HG03097 (cell line): ENCODE measurements around the gene CFHR3.
A peak's percentile ranks its signal among the peaks of the same experiment; 100 is the strongest.
"Not testable (repeated sequence)": the region's sequence is repeated elsewhere in the genome, so short reads cannot be mapped to it uniquely, and the experiment has no call there.

Source experiments
- ATAC-seq: cut with Tn5 transposase; IDR thresholded peaks from one replicate; pipeline ENCODE4 v1.9.1; 2021; ENCODE audit not compliant: unreplicated experiment, low FRiP score

CFHR3 gene

GRCh38 chr1:196774603-196775002 is at the start of gene CFHR3:
Gene CFHR3, plus strand, starts transcription at chr1:196774840. Its CDS starts 47 bp downstream, at chr1:196774887.
- ATAC-seq: peak; percentile 100

GRCh38 chr1:196732526-196732925 is 42.1 kb upstream of the CFHR3 start:
- ATAC-seq: no peak

DNA sequence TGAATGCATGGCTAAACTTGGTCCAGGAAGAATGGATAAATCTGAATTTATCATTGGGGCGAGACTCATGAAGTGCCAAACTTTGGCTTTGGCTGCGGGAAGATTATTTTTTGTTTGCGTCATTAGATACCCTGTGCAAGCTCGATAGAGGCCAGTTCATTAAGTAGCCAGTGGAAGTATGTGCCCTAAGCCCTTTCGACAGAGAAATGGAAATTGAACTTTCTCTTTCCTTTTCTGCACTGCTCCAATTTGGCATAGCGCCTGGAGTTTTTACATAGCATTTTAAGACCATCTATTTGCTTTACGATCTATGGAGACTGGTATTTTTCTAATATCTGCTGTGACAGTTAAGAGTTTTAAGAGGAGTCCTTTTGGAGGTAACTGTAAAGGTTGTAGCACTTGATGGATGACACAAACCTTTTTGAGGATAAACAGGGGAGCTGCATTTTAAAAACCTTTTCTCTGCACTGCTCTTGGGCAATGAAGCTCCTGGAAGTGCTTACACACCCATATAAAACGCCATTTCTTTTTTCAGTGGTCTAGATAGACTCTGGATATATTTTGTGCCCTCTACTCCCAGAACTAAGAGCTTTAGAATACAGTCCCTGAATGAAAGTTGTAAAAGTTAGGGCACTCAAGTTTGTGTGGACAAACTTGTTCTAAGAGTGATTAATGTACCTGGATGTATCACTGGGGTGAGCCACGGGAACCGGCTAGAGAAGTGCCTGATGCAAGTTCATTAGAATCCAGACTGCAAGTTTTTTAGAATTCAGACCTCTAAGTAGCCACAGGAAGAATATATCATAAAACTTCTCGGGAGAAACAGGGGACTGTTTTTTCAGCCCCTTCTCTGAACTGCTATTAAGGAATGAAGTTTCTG is 41.3 kb upstream of the CFHR3 start:
- no peak for ATAC-seq

GRCh38 chr1:196734006-196734405 is 40.6 kb upstream of the CFHR3 start:
- no peak for ATAC-seq

DNA sequence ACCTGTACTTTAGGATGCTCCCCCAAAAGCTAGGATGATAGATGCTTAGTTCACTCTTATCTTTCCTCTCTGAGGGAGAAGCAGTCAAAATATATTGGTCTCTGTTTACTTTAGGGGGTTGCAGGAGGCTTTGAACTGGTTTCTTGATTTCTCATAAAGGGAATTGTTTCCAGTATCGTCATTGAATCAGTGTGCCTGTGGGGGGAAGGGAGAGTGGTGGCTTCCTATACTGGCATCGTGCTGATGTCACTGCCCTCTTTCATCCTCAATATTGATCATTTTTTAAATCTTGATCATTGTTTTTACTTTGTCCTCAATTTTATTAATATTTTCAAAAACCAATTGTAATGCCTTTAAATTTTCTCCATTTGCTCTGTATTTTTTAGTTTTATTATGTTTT is 40.2 kb upstream of the CFHR3 start:
- ATAC-seq: no peak

- ATAC-seq: no peak
Observed at GRCh38 chr1:196738730-196739129, 35.9 kb upstream of the CFHR3 start.

GRCh38 chr1:196743244-196743643 is 31.4 kb upstream of the CFHR3 start:
- ATAC-seq: peak; percentile 71

- ATAC-seq: not testable (repeated sequence)
Observed at GRCh38 chr1:196765019-196765740, 9.5 kb upstream of the CFHR3 start.

DNA sequence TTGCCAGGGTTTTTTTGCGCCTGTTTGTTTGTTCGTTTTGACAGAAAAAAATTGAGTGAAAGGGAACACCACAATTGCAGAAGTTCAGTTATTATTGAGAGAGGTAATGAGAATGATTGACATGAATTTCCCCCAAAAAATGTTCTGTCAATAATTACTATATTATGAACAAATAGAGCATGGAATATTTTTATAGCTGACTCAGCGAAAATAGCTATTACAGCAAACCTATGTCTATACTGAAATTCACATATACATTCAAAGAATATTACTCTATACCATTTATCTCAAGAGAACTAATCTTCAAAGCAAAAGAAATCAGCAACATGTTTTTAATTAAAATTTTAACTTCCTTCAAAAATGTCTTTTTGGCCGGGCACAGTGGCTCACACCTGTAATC is 4.8 kb upstream of the CFHR3 start:
- ATAC-seq: not testable (repeated sequence)

DNA sequence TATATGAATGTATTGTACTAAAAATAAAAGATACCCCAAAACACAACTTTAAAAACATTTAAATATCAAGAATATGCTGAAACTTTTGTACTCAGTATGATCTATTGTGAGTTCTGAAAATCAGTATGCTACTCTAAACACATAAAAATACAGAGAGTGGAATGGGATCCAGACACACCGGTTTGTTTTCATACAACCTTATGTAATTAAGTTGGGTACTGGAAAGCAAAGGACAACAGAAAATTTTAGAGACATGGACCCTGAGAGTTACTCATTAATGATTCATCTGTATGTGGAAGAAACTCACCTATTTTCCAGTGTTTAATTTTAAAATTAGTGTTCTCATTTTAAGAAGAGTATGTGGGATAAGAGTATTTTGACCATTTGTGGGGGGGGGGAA is 927 bp upstream of the CFHR3 start:
- no peak for ATAC-seq

DNA sequence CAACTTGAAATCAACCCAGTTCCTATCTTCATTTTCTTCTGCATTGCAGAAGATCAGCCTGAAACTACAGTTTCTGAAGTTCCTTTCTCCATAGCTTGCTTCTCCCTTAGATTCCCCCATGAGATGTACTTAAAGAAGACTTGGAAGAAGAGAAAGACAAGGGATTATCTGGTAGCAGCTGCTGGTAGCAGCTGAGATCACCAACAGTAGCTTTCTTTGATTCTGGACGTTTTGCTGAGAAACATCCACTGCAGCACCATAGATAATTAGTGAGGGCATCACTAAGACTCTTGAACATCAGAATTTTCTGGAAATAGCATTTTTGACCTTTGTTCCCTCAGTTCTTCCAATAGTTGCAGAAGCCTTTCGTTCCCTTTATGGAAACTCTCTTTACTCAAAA is 465 bp upstream of the CFHR3 start:
- no peak for ATAC-seq

- no peak for ATAC-seq
Observed at GRCh38 chr1:196777603-196778002, 3.0 kb downstream of the CFHR3 start.

GRCh38 chr1:196779093-196779492 is 4.5 kb downstream of the CFHR3 start:
- no peak for ATAC-seq

GRCh38 chr1:196791252-196791651 is 16.6 kb downstream of the CFHR3 start:
- not testable (repeated sequence) for ATAC-seq

DNA sequence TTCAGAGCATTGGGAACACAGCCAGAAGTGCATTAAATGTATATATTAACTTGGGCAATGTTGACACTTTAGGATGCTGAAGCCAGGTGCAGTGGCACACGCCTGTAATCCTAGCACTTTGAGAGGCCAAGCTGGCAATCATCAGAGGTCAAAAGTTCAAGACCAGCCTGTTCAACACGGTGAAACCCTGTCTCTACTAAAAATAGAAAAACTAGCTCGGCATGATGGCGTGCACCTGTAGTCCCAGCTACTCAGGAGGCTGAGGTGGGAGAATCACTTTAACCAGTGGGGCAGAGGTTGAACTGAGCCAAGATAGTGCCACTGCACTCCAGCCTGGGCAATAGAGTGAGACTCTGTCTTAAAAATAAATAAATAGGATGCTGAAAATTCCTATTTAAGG is 19.5 kb downstream of the CFHR3 start:
- ATAC-seq: not testable (repeated sequence)

DNA sequence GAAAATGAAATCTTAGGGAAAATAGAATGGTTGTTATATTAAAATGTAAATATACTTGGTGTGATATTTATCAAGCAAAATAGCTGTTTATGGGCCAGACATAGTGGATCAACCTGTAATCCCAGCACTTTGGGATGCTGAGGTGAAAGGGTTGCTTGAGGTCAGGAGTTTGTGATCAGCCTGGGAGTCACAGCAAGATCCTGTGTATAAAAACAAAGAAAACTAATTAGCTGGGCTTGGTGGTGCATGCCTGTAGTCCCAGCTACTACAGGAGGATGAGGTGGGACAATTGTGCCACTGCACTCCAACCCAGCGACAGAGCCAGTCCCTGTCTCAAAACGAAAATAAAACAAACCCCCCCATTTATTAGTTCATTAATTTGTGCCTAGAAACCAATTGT is 23.3 kb downstream of the CFHR3 start:
- no peak for ATAC-seq

DNA sequence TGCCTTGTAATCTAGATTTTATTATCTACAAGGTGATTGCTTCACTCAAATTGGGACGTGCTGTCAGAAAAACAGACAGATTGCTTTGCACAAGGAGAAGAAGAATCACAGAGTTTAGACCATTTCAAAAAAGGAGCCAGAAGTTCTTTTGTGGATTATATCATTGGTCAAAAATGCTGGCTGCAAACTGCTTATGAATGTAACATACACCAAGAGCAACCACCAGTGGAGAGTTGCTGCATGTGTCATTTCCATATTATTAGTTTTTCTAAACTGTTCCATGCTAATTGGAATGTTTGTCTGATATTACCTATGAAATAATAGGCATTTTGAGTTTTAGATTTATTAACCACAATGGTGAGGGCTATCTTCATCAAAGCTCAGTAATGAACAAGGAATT is 27.3 kb downstream of the CFHR3 start:
- not testable (repeated sequence) for ATAC-seq

DNA sequence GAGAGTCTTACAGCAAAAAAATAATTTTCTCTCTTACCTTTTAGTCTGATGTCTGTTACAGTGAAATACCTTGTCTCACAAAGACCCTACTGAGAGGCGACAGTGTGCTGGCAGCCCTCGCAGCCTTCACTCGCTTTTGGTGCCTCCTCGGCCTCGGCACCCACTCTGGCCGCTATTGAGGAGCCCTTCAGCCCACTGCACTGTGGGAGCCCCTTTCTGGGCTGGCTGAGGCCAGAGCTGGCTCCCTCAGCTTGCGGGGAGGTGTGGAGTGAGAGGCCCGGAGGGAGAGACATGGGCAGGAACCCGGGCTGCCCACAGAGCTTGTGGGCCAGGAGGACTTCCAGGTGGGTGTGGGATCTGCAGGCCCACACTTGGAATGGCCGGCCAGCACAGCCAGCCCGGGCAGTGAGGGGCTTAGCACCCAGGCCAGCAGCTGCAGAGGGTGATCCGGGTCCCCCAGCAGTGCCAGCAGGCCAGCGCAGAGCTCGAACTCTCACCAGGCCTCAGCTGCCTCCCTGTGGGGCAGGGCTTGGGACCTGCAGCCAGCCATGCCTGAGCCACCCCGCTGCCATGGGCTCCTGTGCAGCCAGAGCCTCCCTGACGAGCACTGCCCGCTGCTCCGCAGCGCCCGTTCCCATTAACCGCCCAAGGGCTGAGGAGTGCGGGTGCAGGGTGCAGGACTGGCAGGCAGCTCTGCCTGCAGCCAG is 34.0 kb downstream of the CFHR3 start:
- no peak for ATAC-seq

GRCh38 chr1:196817442-196817841 is 42.8 kb downstream of the CFHR3 start:
- not testable (repeated sequence) for ATAC-seq

DNA sequence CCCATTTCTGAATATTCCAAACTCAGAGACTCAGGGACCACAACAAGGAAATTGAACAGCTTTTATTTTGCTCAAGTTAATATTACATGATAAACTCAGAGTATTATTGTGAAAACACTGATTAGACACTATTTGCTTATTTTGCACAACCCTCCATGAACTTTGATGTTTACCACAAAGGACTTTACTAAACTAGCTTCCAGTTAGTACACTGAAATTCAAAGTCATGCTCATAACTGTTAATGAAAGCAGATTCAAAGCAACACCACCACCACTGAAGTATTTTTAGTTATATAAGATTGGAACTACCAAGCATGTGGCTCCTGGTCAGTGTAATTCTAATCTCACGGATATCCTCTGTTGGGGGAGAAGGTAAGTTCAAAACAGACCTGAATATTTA is 44.9 kb downstream of the CFHR3 start, which contains the start of gene CFHR1:
CFHR1 (plus strand) TSS at position 201 of the 400 bp plus-strand sequence; CDS start at position 315, 114 bp downstream.
- ATAC-seq: not testable (repeated sequence)

DNA sequence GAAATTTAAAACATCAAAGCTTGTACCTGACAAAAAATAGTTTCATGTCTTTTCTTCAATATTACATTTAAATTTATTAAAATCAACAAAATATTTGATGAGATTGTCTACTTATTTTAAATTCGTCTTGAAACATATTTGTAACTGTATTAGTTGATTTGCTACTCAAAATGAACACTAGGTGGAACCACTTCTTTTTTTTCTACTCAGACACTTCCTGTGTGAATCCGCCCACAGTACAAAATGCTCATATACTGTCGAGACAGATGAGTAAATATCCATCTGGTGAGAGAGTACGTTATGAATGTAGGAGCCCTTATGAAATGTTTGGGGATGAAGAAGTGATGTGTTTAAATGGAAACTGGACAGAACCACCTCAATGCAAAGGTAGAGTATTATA is 53.2 kb downstream of the CFHR3 start:
- not testable (repeated sequence) for ATAC-seq
